ENCODE results near the gene VPS35.

The VPS35 gene

DNA sequence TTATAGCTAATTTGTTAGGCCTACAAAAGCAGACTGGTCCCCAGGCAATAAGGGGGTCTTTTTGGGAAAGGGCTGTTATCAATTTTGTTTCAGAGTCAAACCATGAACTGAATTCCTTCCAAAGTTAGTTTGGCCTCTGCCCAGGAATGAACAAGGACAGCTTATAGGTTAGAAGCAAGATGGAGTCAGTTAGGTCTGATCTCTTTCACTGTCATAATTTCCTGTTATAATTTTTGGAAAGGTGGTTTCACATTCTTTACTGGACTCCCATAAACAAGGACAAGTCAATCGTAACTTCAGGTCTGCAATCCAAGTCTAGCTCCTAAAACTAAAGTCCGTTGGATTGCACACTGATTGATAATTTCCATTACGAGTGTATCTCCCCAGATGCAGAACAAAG lies 37.7 kb downstream of the VPS35 start:
- FAIRE-seq (no peak), DNase-seq (ENCODE audit: insufficient read length, low spot score) (no peak)
- TF ChIP-seq, protein P1, sequence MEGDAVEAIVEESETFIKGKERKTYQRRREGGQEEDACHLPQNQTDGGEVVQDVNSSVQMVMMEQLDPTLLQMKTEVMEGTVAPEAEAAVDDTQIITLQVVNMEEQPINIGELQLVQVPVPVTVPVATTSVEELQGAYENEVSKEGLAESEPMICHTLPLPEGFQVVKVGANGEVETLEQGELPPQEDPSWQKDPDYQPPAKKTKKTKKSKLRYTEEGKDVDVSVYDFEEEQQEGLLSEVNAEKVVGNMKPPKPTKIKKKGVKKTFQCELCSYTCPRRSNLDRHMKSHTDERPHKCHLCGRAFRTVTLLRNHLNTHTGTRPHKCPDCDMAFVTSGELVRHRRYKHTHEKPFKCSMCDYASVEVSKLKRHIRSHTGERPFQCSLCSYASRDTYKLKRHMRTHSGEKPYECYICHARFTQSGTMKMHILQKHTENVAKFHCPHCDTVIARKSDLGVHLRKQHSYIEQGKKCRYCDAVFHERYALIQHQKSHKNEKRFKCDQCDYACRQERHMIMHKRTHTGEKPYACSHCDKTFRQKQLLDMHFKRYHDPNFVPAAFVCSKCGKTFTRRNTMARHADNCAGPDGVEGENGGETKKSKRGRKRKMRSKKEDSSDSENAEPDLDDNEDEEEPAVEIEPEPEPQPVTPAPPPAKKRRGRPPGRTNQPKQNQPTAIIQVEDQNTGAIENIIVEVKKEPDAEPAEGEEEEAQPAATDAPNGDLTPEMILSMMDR (IDR thresholded peaks at IDR 0.05; ENCODE audit: insufficient read depth, missing control alignments) = no peak

DNA sequence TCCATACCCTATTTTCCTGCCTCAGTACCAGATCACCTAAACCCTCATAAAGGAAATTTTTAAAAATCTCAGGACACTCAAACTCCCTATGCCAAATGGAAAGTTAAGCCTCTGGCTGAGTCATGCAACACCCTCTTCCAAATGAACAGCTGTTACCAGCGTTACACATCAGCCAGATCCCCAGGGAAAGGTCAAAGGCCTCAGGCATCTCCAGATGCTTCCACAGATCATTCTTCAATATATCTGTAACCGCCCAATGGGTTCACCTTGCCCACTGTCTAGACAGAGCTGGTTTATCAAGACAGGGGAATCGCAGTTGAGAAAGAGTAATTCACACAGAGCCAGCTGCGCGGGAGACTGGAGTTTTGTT lies 38.7 kb downstream of the VPS35 start:
- FAIRE-seq (no peak), DNase-seq (ENCODE audit: insufficient read length, low spot score) (no peak)
- TF ChIP-seq, protein P1 (IDR thresholded peaks at IDR 0.05; ENCODE audit: insufficient read depth, missing control alignments) = no peak

DNA sequence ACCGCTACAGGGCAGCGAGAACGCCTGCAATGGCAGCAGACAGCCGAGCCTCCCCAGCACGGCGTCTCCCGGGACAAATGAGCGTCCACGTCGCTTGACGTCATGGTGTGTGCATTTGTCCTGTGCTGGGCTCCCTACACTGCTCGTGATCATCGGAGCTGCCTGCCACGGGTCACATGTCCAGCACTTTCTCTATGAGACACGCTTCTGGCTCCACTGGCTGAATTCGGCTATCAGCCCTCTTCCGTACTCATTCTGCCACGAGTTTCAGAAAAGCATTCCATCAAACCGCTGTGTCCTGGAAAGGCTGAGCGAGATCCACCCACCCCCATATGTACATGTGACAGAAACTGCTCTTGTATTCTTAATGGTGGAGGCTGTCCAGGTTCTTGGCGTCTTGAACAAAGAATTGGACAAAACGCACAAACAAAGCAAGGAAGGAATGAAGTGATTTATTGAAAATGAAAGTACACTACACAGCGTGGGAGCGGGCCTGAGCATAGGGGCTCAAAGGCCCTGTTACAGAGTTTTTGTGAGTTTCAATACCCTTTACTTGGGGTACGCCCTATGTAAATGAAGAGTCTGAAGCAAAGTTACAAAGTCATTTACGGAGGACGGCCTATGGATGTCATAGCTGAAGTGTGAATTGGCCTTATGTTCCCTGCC lies 39.3 kb downstream of the VPS35 start:
- DNase-seq (ENCODE audit: insufficient read length, low spot score) (no peak), FAIRE-seq (no peak)
- TF ChIP-seq, protein P1 (IDR thresholded peaks at IDR 0.05; ENCODE audit: insufficient read depth, missing control alignments) = no peak

DNA sequence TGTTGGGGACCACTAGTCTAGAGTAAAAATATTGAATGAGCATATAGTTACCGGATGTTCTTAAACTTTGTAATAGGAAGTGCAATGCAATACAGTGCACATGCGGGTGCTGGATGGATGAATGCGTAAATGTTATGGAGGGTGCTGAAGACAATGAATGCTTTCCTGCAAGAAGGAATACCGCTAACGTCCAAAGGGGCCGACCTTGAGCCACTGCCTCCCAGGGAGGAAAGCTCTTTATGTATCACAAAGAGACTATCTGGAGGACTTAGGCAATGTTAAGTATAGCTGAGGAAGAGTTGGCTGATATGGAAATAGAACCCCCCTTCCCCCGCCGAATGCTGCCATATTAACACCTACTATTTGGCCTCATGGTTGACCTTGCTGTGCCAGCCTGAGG lies 40.3 kb downstream of the VPS35 start:
- DNase-seq (ENCODE audit: insufficient read length, low spot score) (no peak), FAIRE-seq (no peak)
- TF ChIP-seq, protein P1 (IDR thresholded peaks at IDR 0.05; ENCODE audit: insufficient read depth, missing control alignments) = no peak

DNA sequence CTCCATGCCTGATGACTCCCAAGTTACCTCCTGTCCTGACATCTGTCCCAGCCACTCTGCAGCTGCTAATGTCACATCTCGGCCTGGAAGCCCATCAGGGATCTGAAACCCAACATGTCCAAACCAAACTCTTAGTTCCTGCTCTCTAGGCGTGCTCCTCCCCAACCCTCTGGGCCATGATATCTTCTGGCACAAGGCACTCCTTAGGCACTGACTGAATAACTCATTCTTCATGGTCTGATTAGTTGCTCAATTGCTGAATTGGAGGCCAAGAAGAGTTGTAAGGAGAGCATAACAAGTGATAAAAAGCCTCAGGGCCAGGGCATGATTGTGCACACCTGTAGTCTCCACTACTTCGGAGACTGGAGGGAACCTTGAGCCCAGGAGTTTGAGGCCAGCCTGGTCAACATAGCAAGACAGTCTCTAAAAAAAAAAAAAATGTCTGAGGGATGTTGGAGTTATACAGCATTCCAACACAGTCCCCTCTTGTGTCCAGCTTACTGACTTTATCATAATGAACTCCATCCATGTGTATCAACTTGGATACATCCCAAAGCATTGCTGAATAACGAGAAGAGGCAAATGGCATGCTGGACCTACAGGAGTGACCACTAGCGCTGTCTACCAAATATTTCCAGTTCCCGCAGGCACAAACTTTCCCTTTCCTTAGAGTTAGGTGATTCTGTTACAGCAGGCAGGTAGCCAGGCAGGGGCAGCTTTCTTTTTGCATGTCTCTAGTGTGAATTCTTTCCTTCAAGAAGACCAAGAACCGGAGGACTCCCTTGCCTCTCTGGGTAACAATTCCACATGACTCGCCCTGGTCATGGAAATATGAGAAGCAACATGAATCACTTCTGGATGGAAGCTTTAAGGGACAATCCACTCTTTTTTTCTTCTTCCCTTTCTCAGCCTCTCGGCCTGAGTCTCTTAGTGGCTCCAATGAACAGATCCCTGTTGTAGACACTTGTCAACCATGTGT lies 49.7 kb downstream of the VPS35 start:
- FAIRE-seq (no peak), DNase-seq (ENCODE audit: insufficient read length, low spot score) (no peak)
- TF ChIP-seq, protein P1 (IDR thresholded peaks at IDR 0.05; ENCODE audit: insufficient read depth, missing control alignments) = no peak

DNA sequence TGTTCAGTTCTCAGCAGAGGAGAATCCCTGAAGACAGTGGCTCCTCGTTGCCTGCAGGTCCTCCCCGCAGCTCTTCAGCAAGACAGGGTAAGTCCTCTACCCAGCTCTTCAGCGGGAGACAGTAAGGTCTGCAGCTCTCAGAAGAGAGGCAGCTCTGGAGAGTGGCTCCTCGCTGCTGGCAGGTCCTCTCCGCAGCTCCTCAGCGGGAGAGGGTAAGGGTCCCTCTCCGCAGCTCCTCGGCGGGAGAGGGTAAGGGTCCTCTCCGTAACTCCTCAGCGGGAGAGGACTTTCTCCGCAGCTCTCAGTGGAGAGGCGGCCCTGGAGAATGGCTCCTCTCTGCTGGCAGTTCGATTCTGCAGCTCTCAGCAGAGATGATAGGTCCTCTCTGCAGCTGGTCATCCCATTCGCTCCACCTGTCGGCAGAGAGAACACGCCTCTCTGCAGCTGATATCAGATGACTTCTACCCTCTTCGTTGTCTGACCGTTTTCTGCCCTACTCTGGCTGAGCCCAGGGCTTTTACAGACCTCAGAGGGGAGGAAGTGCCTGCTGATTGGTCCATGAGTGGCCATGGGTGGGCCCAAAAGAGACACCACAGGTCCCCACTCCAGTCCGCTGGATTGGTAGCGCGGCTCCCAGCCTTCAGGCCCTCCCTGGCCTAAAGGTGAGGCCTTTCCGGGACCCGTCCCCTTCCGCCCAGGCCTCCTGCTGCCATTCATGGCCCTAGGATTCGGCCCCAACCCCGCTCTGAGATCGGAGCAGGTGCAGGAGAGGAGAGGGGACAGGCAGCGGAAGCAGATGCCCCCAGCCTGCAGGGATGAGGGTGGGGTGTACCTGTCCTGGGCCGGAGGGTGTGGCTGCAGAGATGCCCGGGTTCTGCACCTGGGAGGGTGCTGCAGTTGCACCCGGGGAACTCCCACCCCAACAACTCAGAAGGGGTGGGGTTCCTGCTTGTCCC lies 55.9 kb downstream of the VPS35 start:
- FAIRE-seq (no peak), DNase-seq (ENCODE audit: insufficient read length, low spot score) (no peak)
- TF ChIP-seq, protein P1 (IDR thresholded peaks at IDR 0.05; ENCODE audit: insufficient read depth, missing control alignments) = no peak
